GM12874 (cell line): ENCODE data around the gene FSTL4.

Experiments used
- TF ChIP-seq, protein P1 (sequence below): IDR thresholded peaks from 2 replicates; pipeline ENCODE4 v1.5.1; 2011; ENCODE audit warnings: low read depth, mild to moderate bottlenecking, control low read depth, low read length, moderate library complexity; ENCODE audit not compliant: insufficient read depth

The FSTL4 gene

DNA sequence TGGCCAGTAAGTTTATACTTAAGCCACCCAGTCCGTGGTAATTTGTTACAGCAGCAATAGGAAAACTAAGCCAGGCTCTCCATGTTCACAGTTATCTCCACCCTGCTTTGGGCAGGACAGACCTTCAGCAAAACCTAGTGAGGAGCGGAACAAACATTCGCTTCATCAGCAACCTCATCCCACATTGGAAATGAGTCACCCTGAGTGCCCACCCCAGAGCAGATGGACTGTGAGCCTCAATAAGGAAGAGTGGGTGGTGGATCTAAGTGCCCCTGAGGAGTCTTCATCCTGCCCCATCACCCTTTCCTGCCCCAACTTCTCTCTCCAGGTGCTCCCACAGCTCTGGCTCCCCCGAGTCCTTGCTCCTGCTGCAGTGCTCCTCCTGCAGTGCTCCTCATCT lies 78.8 kb downstream of the FSTL4 start:
- TF ChIP-seq, protein P1, sequence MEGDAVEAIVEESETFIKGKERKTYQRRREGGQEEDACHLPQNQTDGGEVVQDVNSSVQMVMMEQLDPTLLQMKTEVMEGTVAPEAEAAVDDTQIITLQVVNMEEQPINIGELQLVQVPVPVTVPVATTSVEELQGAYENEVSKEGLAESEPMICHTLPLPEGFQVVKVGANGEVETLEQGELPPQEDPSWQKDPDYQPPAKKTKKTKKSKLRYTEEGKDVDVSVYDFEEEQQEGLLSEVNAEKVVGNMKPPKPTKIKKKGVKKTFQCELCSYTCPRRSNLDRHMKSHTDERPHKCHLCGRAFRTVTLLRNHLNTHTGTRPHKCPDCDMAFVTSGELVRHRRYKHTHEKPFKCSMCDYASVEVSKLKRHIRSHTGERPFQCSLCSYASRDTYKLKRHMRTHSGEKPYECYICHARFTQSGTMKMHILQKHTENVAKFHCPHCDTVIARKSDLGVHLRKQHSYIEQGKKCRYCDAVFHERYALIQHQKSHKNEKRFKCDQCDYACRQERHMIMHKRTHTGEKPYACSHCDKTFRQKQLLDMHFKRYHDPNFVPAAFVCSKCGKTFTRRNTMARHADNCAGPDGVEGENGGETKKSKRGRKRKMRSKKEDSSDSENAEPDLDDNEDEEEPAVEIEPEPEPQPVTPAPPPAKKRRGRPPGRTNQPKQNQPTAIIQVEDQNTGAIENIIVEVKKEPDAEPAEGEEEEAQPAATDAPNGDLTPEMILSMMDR = no peak

DNA sequence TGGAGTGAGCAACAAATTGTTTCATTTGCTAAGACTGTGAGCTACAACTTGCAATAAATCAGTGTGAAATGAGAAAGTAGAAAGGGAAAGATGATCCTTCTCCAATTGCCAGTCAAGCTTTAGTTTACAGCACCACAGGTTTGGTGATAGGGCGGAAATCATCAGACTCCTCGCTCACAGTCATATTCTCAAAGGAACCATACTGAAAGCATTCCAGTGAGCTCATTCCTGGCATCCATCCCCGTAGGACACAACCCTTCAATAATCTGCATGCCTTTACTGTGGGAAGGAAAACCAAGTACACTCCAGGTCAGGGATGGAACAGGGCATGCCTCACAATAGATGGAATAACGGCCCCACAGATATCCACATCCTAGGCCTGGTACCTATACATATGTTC lies 80.7 kb downstream of the FSTL4 start:
- TF ChIP-seq, protein P1 = no peak

DNA sequence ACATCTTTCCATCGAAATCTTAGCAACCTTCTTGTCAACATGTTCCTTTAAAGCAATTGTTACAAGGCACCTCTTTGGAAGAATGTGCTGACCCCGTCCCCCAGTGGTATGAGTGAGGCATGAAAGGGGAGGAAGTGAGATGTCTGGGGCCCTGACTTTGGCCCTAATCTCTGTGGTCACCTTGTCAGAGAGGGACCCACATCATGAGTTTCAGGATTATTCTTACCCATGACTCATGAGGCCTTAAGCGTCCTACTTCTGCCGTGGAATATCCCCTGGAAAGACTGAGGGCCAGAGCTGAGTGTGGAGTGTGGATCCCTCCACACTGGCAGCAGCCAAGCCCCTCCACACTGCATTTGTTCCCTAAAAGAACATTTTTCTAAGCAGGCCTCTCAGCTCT lies 81.2 kb downstream of the FSTL4 start:
- TF ChIP-seq, protein P1 = no peak

DNA sequence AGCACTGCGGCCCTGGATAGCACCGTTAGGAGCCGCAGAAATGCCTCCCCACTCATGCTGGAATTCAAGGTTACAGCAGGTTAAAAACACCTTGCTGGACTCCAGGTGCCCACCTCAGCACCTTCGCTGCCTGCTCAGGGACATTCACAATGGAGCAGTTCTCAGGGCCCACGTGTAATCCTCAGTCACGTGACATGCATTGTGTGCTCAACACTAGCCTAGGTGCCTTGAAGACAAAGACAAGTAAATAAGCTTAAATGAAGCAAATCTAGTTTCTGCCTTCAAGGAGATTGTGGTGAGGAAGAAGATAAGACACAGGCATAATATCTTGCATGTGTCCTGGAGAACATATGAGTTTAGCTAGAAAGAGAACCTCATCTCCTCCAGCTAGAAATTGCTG lies 82.1 kb downstream of the FSTL4 start:
- TF ChIP-seq, protein P1 = no peak

DNA sequence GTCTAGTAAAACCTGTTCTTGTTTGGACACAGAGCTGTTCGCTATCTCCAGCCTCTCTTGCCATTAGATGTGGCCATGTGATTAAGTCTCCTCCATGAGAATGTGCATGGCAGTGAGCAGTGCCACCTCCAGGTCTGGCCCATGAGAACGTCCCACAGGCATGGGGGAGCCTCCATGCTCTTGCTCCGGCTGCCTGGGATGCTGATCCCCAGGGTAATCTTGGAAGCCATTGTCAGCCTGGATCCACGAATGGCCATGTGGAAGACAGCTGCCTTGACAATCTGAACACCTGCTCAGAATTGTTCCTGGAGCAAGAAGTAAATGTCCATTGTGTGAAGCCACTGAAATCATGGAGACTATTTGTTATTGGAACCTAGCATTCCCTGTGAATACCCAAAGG lies 83.5 kb downstream of the FSTL4 start:
- TF ChIP-seq, protein P1 = no peak

DNA sequence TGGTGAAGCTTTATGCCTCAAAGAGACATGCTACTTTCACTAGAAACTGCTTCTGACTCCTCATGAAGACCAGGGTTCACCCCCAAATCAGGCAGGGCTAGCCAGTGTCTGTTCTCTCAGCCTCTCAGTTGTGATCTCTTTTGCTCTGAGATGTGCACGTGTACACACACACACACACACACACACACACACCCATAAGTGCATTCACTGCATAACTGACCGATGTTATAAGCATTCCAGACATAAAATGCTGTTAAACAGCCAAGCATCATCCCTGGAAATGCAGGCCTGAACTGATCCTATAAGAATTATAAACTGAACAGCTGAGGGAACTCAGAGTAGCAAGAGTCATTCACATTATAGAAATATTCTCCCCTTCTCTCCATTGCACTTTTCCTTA lies 85.0 kb downstream of the FSTL4 start:
- TF ChIP-seq, protein P1 = no peak

DNA sequence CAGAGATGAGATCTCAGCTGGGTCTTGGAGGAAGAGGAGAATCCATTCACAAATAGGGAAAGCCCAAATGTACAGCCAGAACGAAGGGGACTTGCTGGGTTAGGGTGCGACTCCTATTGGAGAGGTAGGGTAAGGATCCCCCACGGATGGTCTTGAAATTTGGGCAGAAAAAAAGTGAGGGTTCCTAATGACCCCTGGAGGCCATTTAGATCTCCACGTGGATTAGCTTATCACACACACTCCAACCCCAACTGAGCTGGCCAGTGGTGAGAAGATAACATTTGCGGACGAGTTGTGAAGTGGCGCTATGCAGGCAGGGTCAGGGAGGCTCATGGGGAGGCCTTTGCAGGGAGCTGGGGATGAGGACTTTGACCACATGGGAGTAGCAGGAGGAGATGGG lies 86.0 kb downstream of the FSTL4 start:
- TF ChIP-seq, protein P1 = no peak

DNA sequence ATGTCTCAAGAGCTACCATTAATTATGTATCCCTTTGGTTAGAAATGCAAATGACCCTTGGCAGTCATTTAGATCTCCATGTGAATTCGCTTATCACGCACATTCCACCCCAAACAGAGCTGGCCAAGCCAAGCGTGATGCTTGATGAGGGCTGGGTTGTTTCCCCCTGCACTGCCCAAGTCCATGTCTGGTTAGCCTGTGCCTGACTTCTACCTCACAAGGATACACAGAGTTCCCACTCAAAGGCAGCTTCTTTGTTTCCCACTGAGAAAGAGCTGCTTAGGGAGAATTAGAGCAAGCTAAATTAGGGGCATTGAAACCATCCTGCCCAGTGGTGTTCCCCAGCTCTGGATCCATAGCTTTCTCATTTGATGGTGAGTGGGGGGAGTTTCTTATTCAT lies 87.2 kb downstream of the FSTL4 start:
- TF ChIP-seq, protein P1 = no peak
